GM12892 (cell line): Measurements from ENCODE around the gene CDH26.

Experiments used
- POLR2A ChIP-seq: IDR thresholded peaks from 2 replicates; pipeline ENCODE4 v1.6.1; 2011; ENCODE audit warnings: low read depth, low read length, control low read depth
- POLR2AphosphoS5 ChIP-seq: IDR thresholded peaks from 2 replicates; pipeline ENCODE4 v1.6.1; 2011; ENCODE audit warnings: low read depth, low read length, control low read depth
- TAF1 ChIP-seq: IDR thresholded peaks from 2 replicates; pipeline ENCODE4 v1.6.1; 2011; ENCODE audit warnings: low read depth, mild to moderate bottlenecking, control low read depth, low read length, borderline replicate concordance

- no peak for TF ChIP-seq POLR2AphosphoS5
- TF ChIP-seq POLR2A, result no peak
- no peak for TF ChIP-seq TAF1
These were observed 37.9 kb downstream of the CDH26 start for GRCh38 chr20:59996108-59996507.
